ENCODE measurements around the gene ARL14. TPM values are rescaled to one million over a fixed set of nuclear protein-coding genes. Genes with fewer than 3 reads are reported as not detected.
A peak's percentile ranks its signal among the peaks of the same experiment; 100 is the strongest.

ARL14 gene
- total and polyA plus RNA-seq, 7 experiments from 2014 or later: not detected

GRCh38 chr3:160661660-160662059 lies 15.3 kb upstream of the ARL14 start:
- Mint-ChIP-seq H3K4me3 (no peak overlapping the region), H3K27me3 (peaks cover 9 to 30% (median 20%) of the 10 kb centered on the region in 5 donors), H3K27ac (no peak overlapping the region), H3K36me3 (no peaks in the 10 kb centered on the region), H3K9me3 (peaks cover 0 to 12% (median 0%) of the 10 kb centered on the region in 11 donors), H3K4me1 (peaks cover 3 to 12% (median 9%) of the 10 kb centered on the region in 7 donors)
- H3K4me1 ChIP-seq (ENCODE audit: control insufficient read depth in 2 of 2, insufficient read depth in 2 of 2, low read length in 2 of 2): no peaks in the 10 kb centered on the region
- ChIA-PET POLR2A (no interaction called here), CTCF (no interaction called here)
- H3K9me3 ChIP-seq (ENCODE audit: control insufficient read depth in 2 of 3, low read length in 3 of 3): no peaks in the 10 kb centered on the region
- no peaks in the 10 kb centered on the region for H3K27me3 ChIP-seq (ENCODE audit: control insufficient read depth in 2 of 2, insufficient read depth in 2 of 2, low read length in 2 of 2)
- no peaks in the 10 kb centered on the region for H3K36me3 ChIP-seq (ENCODE audit: control insufficient read depth in 2 of 3, insufficient read depth in 3 of 3, low read length in 3 of 3)
- DNase-seq (no peak), ATAC-seq (no peak)
- intact Hi-C loops (cut with micrococcal nuclease): no loop called here
- no peak overlapping the region for H3K4me3 ChIP-seq (ENCODE audit: low read length)
- H3K27ac ChIP-seq (ENCODE audit: low read depth, low read length): no peak overlapping the region

GRCh38 chr3:160665231-160665630 lies 11.7 kb upstream of the ARL14 start:
- no peaks in the 10 kb centered on the region for H3K9me3 ChIP-seq (ENCODE audit: control insufficient read depth in 2 of 3, low read length in 3 of 3)
- Mint-ChIP-seq H3K27ac (no peak overlapping the region), H3K36me3 (no peaks in the 10 kb centered on the region), H3K27me3 (peaks cover 0 to 25% (median 15%) of the 10 kb centered on the region in 5 donors), H3K9me3 (no peaks in the 10 kb centered on the region), H3K4me3 (peak overlapping the region in 1 of 10 donors; percentile 12), H3K4me1 (peaks cover 3 to 12% (median 9%) of the 10 kb centered on the region in 7 donors)
- no peak for DNase-seq
- no peaks in the 10 kb centered on the region for H3K36me3 ChIP-seq (ENCODE audit: control insufficient read depth in 2 of 3, insufficient read depth in 3 of 3, low read length in 3 of 3)
- CTCF ChIA-PET: no interaction called here
- H3K4me1 ChIP-seq (ENCODE audit: control insufficient read depth in 2 of 2, insufficient read depth in 2 of 2, low read length in 2 of 2): no peaks in the 10 kb centered on the region
- no peak overlapping the region for H3K4me3 ChIP-seq (ENCODE audit: low read length)
- ATAC-seq: no peak
- intact Hi-C loops (cut with micrococcal nuclease): no loop called here
- POLR2A ChIA-PET: no interaction called here
- H3K27ac ChIP-seq (ENCODE audit: low read depth, low read length): no peak overlapping the region
- H3K27me3 ChIP-seq (ENCODE audit: control insufficient read depth in 2 of 2, insufficient read depth in 2 of 2, low read length in 2 of 2): no peaks in the 10 kb centered on the region

GRCh38 chr3:160665784-160666526 lies 11.0 kb upstream of the ARL14 start:
- no peaks in the 10 kb centered on the region for H3K36me3 Mint-ChIP-seq

DNA sequence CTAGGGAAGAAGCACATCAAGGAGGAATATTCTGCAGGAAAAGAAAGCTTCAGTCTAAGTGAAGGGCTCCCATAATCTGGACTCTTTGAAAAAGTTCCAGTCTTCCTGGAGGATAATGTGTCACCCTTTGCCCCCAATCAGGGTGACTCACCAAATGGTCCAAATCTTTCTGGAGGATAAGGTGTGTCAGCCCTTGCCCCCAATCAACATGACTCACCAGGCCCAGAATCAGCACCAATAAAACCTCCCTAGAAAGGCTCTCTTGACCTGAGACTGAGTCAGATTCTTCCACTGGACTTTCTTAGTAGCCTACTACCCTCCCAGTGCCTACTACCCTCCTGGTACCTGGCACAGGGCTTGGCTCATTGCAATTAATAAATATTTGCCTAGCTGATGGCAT lies 9.5 kb upstream of the ARL14 start:
- Mint-ChIP-seq H3K27me3 (peaks cover 0 to 29% (median 15%) of the 10 kb centered on the region in 5 donors), H3K9me3 (no peaks in the 10 kb centered on the region), H3K27ac (peak overlapping the region in 1 of 9 donors; percentile 37), H3K36me3 (no peaks in the 10 kb centered on the region), H3K4me3 (no peak overlapping the region), H3K4me1 (peaks cover 3 to 12% (median 9%) of the 10 kb centered on the region in 7 donors)
- CTCF ChIA-PET: no interaction called here
- H3K27ac ChIP-seq (ENCODE audit: low read depth, low read length): no peak overlapping the region
- POLR2A ChIA-PET: no interaction called here
- H3K4me3 ChIP-seq (ENCODE audit: low read length): no peak overlapping the region
- no peaks in the 10 kb centered on the region for H3K36me3 ChIP-seq (ENCODE audit: control insufficient read depth in 2 of 3, insufficient read depth in 3 of 3, low read length in 3 of 3)
- H3K27me3 ChIP-seq (ENCODE audit: control insufficient read depth in 2 of 2, insufficient read depth in 2 of 2, low read length in 2 of 2): no peaks in the 10 kb centered on the region
- ATAC-seq (no peak), DNase-seq (no peak)
- H3K9me3 ChIP-seq (ENCODE audit: control insufficient read depth in 2 of 3, low read length in 3 of 3): no peaks in the 10 kb centered on the region
- intact Hi-C loops (cut with micrococcal nuclease): no loop called here
- H3K4me1 ChIP-seq (ENCODE audit: control insufficient read depth in 2 of 2, insufficient read depth in 2 of 2, low read length in 2 of 2): no peaks in the 10 kb centered on the region

More at GRCh38 chr3:160665784-160666526, 11.0 kb upstream of the ARL14 start:
- Mint-ChIP-seq H3K9me3 (no peaks in the 10 kb centered on the region), H3K4me1 (peaks cover 3 to 12% (median 9%) of the 10 kb centered on the region in 7 donors), H3K27me3 (peaks cover 0 to 29% (median 15%) of the 10 kb centered on the region in 5 donors), H3K27ac (no peak overlapping the region), H3K4me3 (no peak overlapping the region)
- no peaks in the 10 kb centered on the region for H3K9me3 ChIP-seq (ENCODE audit: control insufficient read depth in 2 of 3, low read length in 3 of 3)
- ATAC-seq: peak; percentile 10
- intact Hi-C loops (cut with micrococcal nuclease): no loop called here
- DNase-seq: no peak
- no peak overlapping the region for H3K27ac ChIP-seq (ENCODE audit: low read depth, low read length)
- no peaks in the 10 kb centered on the region for H3K27me3 ChIP-seq (ENCODE audit: control insufficient read depth in 2 of 2, insufficient read depth in 2 of 2, low read length in 2 of 2)
- no peak overlapping the region for H3K4me3 ChIP-seq (ENCODE audit: low read length)
- ChIA-PET POLR2A (no interaction called here), CTCF (no interaction called here)
- H3K36me3 ChIP-seq (ENCODE audit: control insufficient read depth in 2 of 3, insufficient read depth in 3 of 3, low read length in 3 of 3): no peaks in the 10 kb centered on the region
- H3K4me1 ChIP-seq (ENCODE audit: control insufficient read depth in 2 of 2, insufficient read depth in 2 of 2, low read length in 2 of 2): no peaks in the 10 kb centered on the region

DNA sequence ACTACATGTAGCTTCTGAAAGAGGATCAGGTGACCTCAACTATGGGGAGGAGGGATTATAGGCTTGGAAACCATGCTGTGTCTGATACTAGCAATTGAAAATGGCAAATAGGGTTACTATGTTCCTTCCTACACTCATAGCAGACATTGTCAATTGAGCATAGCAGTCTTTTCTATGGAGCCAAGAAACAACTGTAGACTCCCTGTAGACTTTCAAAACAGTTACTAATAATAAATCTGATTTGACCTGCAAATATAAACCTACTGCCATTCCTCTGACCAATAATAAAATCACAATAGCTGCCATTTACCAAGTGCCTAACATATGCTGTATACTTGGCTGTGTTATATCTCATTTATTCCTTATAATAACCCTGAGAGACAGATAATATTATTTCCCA lies 8.5 kb upstream of the ARL14 start:
- no peak for DNase-seq

DNA sequence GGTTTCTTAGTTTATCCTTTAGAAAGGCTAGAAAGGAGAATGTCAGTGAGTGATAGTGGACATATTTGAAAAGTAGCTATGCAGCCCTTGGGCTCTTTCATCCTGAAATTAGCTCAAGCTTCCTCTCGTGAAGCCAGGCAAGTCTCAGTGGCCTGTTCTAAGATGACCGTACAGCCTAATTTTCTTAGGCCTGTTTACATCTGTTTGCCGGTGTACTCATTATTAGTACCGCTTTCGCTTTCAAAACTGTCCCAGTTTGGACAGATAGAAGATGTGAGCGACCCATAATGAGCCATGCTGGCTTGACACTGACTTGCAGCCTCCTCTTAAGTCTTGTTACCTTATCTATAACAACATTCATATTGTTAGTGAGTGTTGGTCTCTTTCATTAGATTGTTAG lies 5.7 kb upstream of the ARL14 start:
- peaks cover 0 to 3% (median under 1%) of the 10 kb centered on the region in 7 donors for H3K4me1 Mint-ChIP-seq
- H3K36me3 ChIP-seq (ENCODE audit: control insufficient read depth in 2 of 3, insufficient read depth in 3 of 3, low read length in 3 of 3): no peaks in the 10 kb centered on the region
- no peak overlapping the region for H3K27ac Mint-ChIP-seq
- no peaks in the 10 kb centered on the region for H3K27me3 ChIP-seq (ENCODE audit: control insufficient read depth in 2 of 2, insufficient read depth in 2 of 2, low read length in 2 of 2)
- no peak overlapping the region for H3K4me3 ChIP-seq (ENCODE audit: low read length)
- no peak overlapping the region for H3K27ac ChIP-seq (ENCODE audit: low read depth, low read length)
- H3K36me3 Mint-ChIP-seq: no peaks in the 10 kb centered on the region
- ATAC-seq (no peak), DNase-seq (no peak)
- no peaks in the 10 kb centered on the region for H3K4me1 ChIP-seq (ENCODE audit: control insufficient read depth in 2 of 2, insufficient read depth in 2 of 2, low read length in 2 of 2)
- POLR2A ChIA-PET: no interaction called here
- H3K27me3 Mint-ChIP-seq: peaks cover 5 to 17% (median 10%) of the 10 kb centered on the region in 5 donors
- no peaks in the 10 kb centered on the region for H3K9me3 ChIP-seq (ENCODE audit: control insufficient read depth in 2 of 3, low read length in 3 of 3)
- CTCF ChIA-PET: no interaction called here
- intact Hi-C loops (cut with micrococcal nuclease): no loop called here
- no peaks in the 10 kb centered on the region for H3K9me3 Mint-ChIP-seq
- no peak overlapping the region for H3K4me3 Mint-ChIP-seq

More for the DNA sequence above, 8.5 kb upstream of the ARL14 start:
- CTCF ChIA-PET: no interaction called here
- Histone ChIP-seq H3K27me3 (ENCODE audit: control insufficient read depth in 2 of 2, insufficient read depth in 2 of 2, low read length in 2 of 2) (no peaks in the 10 kb centered on the region), H3K36me3 (ENCODE audit: control insufficient read depth in 2 of 3, insufficient read depth in 3 of 3, low read length in 3 of 3) (no peaks in the 10 kb centered on the region), H3K27ac (ENCODE audit: low read depth, low read length) (no peak overlapping the region), H3K4me1 (ENCODE audit: control insufficient read depth in 2 of 2, insufficient read depth in 2 of 2, low read length in 2 of 2) (no peaks in the 10 kb centered on the region), H3K4me3 (ENCODE audit: low read length) (no peak overlapping the region), H3K9me3 (ENCODE audit: control insufficient read depth in 2 of 3, low read length in 3 of 3) (no peaks in the 10 kb centered on the region)
- Mint-ChIP-seq H3K4me3 (no peak overlapping the region), H3K4me1 (peaks cover 3 to 12% (median 9%) of the 10 kb centered on the region in 7 donors), H3K36me3 (no peaks in the 10 kb centered on the region), H3K9me3 (no peaks in the 10 kb centered on the region), H3K27me3 (peaks cover 0 to 29% (median 15%) of the 10 kb centered on the region in 5 donors), H3K27ac (no peak overlapping the region)
- no peak for ATAC-seq
- POLR2A ChIA-PET: no interaction called here
- intact Hi-C loops (cut with micrococcal nuclease): no loop called here

DNA sequence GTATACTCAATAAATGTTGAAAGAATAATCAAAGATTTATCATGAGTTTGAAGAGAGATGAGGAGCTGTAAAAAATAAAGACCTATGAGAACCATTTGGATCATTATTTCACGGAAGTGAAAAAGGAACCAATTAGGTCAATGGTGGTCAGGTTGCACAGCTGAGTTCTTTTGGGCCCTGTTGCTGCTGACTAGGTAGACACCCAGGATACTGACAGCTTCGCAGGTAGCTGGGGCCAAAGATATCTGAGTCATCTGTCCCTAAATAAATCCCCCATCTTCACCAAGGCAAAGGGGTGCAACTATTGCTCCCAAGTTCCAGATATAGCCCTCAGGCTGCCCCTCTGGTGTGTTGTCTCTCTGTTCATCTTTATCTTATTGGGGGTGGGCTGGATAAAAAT lies 5.0 kb upstream of the ARL14 start:
- H3K9me3 Mint-ChIP-seq: no peaks in the 10 kb centered on the region
- intact Hi-C loops (cut with micrococcal nuclease): no loop called here
- Histone ChIP-seq H3K4me3 (ENCODE audit: low read length) (no peak overlapping the region), H3K9me3 (ENCODE audit: control insufficient read depth in 2 of 3, low read length in 3 of 3) (no peaks in the 10 kb centered on the region), H3K4me1 (ENCODE audit: control insufficient read depth in 2 of 2, insufficient read depth in 2 of 2, low read length in 2 of 2) (no peaks in the 10 kb centered on the region), H3K27ac (ENCODE audit: low read depth, low read length) (no peak overlapping the region), H3K27me3 (ENCODE audit: control insufficient read depth in 2 of 2, insufficient read depth in 2 of 2, low read length in 2 of 2) (no peaks in the 10 kb centered on the region), H3K36me3 (ENCODE audit: control insufficient read depth in 2 of 3, insufficient read depth in 3 of 3, low read length in 3 of 3) (no peaks in the 10 kb centered on the region)
- H3K36me3 Mint-ChIP-seq: no peaks in the 10 kb centered on the region
- POLR2A ChIA-PET: no interaction called here
- no peak overlapping the region for H3K4me3 Mint-ChIP-seq
- peaks cover 6 to 15% (median 10%) of the 10 kb centered on the region in 5 donors for H3K27me3 Mint-ChIP-seq
- DNase-seq (no peak), ATAC-seq (no peak)
- H3K27ac Mint-ChIP-seq: no peak overlapping the region
- CTCF ChIA-PET: no interaction called here
- H3K4me1 Mint-ChIP-seq: no peaks in the 10 kb centered on the region
